ENCODE data around the gene PTPN22. TPM values are rescaled to one million over a fixed set of nuclear protein-coding genes. Genes with fewer than 3 reads are reported as not detected.

The PTPN22 gene
- total RNA-seq, 1 donor from 2014 or later, result not detected

DNA sequence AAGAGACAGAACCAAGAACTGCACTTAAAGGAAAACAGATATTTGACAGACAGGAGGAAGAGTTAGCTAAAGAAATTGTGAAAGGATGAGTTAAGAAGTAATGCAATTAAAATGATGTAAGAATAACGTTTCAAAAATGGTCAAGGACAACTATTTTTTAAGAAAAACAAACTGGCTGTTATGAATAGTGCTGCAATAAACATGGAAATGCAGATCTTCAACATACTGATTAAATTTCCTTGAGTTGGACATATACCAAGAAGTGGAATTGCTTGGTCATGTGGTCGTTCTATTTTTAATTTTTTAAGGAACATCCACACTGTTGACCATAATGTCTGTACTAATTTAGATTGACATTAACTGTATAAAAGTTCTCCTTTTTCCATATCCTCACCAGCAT lies 89.1 kb downstream of the PTPN22 start:
- H3K36me3 ChIP-seq (ENCODE audit: control insufficient read depth, insufficient read depth, low read length), result no peaks in the 10 kb centered on the region
- no peak for DNase-seq (ENCODE audit: low read depth)
- H3K27me3 ChIP-seq (ENCODE audit: control insufficient read depth, insufficient read depth, low read length), result no peaks in the 10 kb centered on the region
- H3K4me3 ChIP-seq (ENCODE audit: low read depth, low read length), result no peak overlapping the region
- TF ChIP-seq, protein P1, sequence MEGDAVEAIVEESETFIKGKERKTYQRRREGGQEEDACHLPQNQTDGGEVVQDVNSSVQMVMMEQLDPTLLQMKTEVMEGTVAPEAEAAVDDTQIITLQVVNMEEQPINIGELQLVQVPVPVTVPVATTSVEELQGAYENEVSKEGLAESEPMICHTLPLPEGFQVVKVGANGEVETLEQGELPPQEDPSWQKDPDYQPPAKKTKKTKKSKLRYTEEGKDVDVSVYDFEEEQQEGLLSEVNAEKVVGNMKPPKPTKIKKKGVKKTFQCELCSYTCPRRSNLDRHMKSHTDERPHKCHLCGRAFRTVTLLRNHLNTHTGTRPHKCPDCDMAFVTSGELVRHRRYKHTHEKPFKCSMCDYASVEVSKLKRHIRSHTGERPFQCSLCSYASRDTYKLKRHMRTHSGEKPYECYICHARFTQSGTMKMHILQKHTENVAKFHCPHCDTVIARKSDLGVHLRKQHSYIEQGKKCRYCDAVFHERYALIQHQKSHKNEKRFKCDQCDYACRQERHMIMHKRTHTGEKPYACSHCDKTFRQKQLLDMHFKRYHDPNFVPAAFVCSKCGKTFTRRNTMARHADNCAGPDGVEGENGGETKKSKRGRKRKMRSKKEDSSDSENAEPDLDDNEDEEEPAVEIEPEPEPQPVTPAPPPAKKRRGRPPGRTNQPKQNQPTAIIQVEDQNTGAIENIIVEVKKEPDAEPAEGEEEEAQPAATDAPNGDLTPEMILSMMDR (IDR thresholded peaks at IDR 0.05; ENCODE audit: insufficient read depth, low read length, poor library complexity, severe bottlenecking), result no peak

- DNase-seq (ENCODE audit: low read depth), result no peak
- H3K27me3 ChIP-seq (ENCODE audit: control insufficient read depth, insufficient read depth, low read length), result no peaks in the 10 kb centered on the region
- TF ChIP-seq, protein P1 (IDR thresholded peaks at IDR 0.05; ENCODE audit: insufficient read depth, low read length, poor library complexity, severe bottlenecking), result no peak
- no peak overlapping the region for H3K4me3 ChIP-seq (ENCODE audit: low read depth, low read length)
- no peaks in the 10 kb centered on the region for H3K36me3 ChIP-seq (ENCODE audit: control insufficient read depth, insufficient read depth, low read length)
These were observed 91.0 kb downstream of the PTPN22 start for GRCh38 chr1:113780374-113781146.

GRCh38 chr1:113779542-113779941 lies 92.0 kb downstream of the PTPN22 start:
- TF ChIP-seq, protein P1 (IDR thresholded peaks at IDR 0.05; ENCODE audit: insufficient read depth, low read length, poor library complexity, severe bottlenecking), result no peak
- Histone ChIP-seq H3K27me3 (ENCODE audit: control insufficient read depth, insufficient read depth, low read length) (no peaks in the 10 kb centered on the region), H3K36me3 (ENCODE audit: control insufficient read depth, insufficient read depth, low read length) (no peaks in the 10 kb centered on the region), H3K4me3 (ENCODE audit: low read depth, low read length) (no peak overlapping the region)
- no peak for DNase-seq (ENCODE audit: low read depth)

DNA sequence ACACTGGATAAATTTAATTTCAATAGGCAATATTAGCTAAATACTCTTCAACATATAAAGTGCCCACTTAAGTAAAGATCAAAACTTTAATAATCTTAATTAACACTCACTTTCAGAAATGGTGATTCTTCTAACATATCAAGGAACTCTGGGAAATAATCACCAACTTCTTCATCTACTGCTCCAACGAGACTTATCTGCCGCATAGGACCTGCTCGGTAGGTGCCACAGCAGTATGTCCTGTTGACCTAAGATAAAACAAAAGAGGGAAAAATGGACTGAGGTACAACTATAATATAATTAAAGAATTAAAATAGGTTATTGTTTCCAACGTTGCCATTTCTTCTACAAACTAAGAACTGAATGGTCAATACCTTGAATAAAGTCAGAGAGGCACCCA lies 94.0 kb downstream of the PTPN22 start:
- Histone ChIP-seq H3K27me3 (ENCODE audit: control insufficient read depth, insufficient read depth, low read length) (no peaks in the 10 kb centered on the region), H3K36me3 (ENCODE audit: control insufficient read depth, insufficient read depth, low read length) (no peaks in the 10 kb centered on the region), H3K4me3 (ENCODE audit: low read depth, low read length) (no peak overlapping the region)
- DNase-seq (ENCODE audit: low read depth), result no peak
- TF ChIP-seq, protein P1 (IDR thresholded peaks at IDR 0.05; ENCODE audit: insufficient read depth, low read length, poor library complexity, severe bottlenecking), result no peak

GRCh38 chr1:113770031-113770430 lies 101.5 kb downstream of the PTPN22 start:
- DNase-seq (ENCODE audit: low read depth), result no peak
- Histone ChIP-seq H3K4me3 (ENCODE audit: low read depth, low read length) (no peak overlapping the region), H3K36me3 (ENCODE audit: control insufficient read depth, insufficient read depth, low read length) (no peaks in the 10 kb centered on the region), H3K27me3 (ENCODE audit: control insufficient read depth, insufficient read depth, low read length) (no peaks in the 10 kb centered on the region)
- TF ChIP-seq, protein P1 (IDR thresholded peaks at IDR 0.05; ENCODE audit: insufficient read depth, low read length, poor library complexity, severe bottlenecking), result no peak

DNA sequence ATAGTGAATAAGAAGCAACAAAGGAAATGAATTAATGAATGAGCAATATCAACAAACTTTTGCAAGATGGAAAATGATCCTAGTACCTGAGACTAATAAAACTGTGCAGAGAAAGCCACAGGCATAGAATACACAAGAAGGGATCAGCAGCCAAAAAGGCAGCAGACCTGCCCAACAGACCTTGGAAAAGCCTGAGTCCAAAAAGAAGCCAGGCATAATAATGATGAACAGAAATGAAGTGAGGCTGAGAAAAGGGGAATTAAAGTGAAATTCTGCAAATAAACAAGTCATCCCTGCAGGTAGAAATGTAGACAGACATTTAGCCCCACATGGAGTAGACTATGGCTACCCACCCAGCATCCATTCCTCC lies 101.9 kb downstream of the PTPN22 start:
- no peak for DNase-seq (ENCODE audit: low read depth)
- TF ChIP-seq, protein P1 (IDR thresholded peaks at IDR 0.05; ENCODE audit: insufficient read depth, low read length, poor library complexity, severe bottlenecking), result no peak
- no peak overlapping the region for H3K4me3 ChIP-seq (ENCODE audit: low read depth, low read length)

More for the DNA sequence above, 101.9 kb downstream of the PTPN22 start:
- no peaks in the 10 kb centered on the region for H3K36me3 ChIP-seq (ENCODE audit: control insufficient read depth, insufficient read depth, low read length)
- H3K27me3 ChIP-seq (ENCODE audit: control insufficient read depth, insufficient read depth, low read length), result no peaks in the 10 kb centered on the region

Measured in kidney epithelial cell (primary cell).